ENCODE results near the gene EPHB1. TPM values are rescaled to one million over a fixed set of nuclear protein-coding genes. Genes with fewer than 3 reads are reported as not detected.

The EPHB1 gene
- total RNA-seq, 1 experiment from 2014 or later = 0.86 TPM

- ATAC-seq (no peak), DNase-seq (ENCODE audit: low read depth, low spot score) (no peak)
- no peak overlapping the region for H3K4me2 ChIP-seq (ENCODE audit: low read length)
- no TSS peak for BruUV-seq (replicated peaks)
- intact Hi-C loops (cut with micrococcal nuclease) = no loop called here
- no peak for TF ChIP-seq FOSL1 (IDR thresholded peaks at IDR 0.05; ENCODE audit: low read depth)
- TF ChIP-seq POLR2A (IDR thresholded peaks at IDR 0.05; ENCODE audit: borderline replicate concordance, extremely low read depth, insufficient read depth, insufficient read length) = no peak
- no peak for TF ChIP-seq JUND (IDR thresholded peaks at IDR 0.05)
- TF ChIP-seq, protein P1, sequence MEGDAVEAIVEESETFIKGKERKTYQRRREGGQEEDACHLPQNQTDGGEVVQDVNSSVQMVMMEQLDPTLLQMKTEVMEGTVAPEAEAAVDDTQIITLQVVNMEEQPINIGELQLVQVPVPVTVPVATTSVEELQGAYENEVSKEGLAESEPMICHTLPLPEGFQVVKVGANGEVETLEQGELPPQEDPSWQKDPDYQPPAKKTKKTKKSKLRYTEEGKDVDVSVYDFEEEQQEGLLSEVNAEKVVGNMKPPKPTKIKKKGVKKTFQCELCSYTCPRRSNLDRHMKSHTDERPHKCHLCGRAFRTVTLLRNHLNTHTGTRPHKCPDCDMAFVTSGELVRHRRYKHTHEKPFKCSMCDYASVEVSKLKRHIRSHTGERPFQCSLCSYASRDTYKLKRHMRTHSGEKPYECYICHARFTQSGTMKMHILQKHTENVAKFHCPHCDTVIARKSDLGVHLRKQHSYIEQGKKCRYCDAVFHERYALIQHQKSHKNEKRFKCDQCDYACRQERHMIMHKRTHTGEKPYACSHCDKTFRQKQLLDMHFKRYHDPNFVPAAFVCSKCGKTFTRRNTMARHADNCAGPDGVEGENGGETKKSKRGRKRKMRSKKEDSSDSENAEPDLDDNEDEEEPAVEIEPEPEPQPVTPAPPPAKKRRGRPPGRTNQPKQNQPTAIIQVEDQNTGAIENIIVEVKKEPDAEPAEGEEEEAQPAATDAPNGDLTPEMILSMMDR (IDR thresholded peaks at IDR 0.05 in 2 of 3, conservative IDR thresholded peaks at IDR 0.05 in 1 of 3; ENCODE audit: borderline replicate concordance in 1 of 3, insufficient read depth in 1 of 3, low read depth in 2 of 3, low read length in 2 of 3) = no peak
- no peak for TF ChIP-seq SP1 (IDR thresholded peaks at IDR 0.05; ENCODE audit: low read depth)
- TF ChIP-seq CBX3 (IDR thresholded peaks at IDR 0.05; ENCODE audit: low read depth) = no peak
- TF ChIP-seq ZFX (IDR thresholded peaks at IDR 0.05) = no peak
- no peak for TF ChIP-seq ZNF274 (IDR thresholded peaks at IDR 0.05; ENCODE audit: low read depth, low read length)
- no peak for TF ChIP-seq RAD21 (IDR thresholded peaks at IDR 0.05; ENCODE audit: low read depth)
- H3K36me3 ChIP-seq (ENCODE audit: control insufficient read depth in 1 of 2, insufficient read depth in 2 of 2, low read length in 2 of 2) = no peaks in the 10 kb centered on the region
- H2AFZ ChIP-seq (ENCODE audit: low read depth, low read length, poor library complexity, severe bottlenecking) = no peak overlapping the region
- H3K4me1 ChIP-seq (ENCODE audit: control insufficient read depth in 1 of 2, insufficient read depth in 2 of 2, low read length in 2 of 2) = no peaks in the 10 kb centered on the region
- H4K20me1 ChIP-seq (ENCODE audit: insufficient read depth) = no peaks in the 10 kb centered on the region
- ChIA-PET POLR2A (no interaction called here), RAD21 (ENCODE audit: low non-redundant PET in 1 of 2, low total read pairs in 2 of 2, uncharacterized antibody in 2 of 2, unreplicated experiment in 2 of 2) (no interaction called here), CTCF (no interaction called here)
- no peak overlapping the region for H3K4me3 ChIP-seq (replicated peaks in 1 of 2; ENCODE audit: low read depth in 1 of 2, low read length in 2 of 2)
- H3K27me3 ChIP-seq (ENCODE audit: insufficient read depth, low read length) = peaks cover 85% of the 10 kb centered on the region
- no peaks in the 10 kb centered on the region for H3K9me2 ChIP-seq (ENCODE audit: insufficient read depth)
- H3K27ac ChIP-seq (ENCODE audit: low read depth, low read length) = no peak overlapping the region
- no peaks in the 10 kb centered on the region for H3K9me3 ChIP-seq (ENCODE audit: control insufficient read depth in 1 of 2, insufficient read depth in 1 of 2, low read depth in 1 of 2, low read length in 2 of 2)
- H3K9ac ChIP-seq (ENCODE audit: low read length) = no peak overlapping the region
- no peaks in the 10 kb centered on the region for H3K79me2 ChIP-seq (ENCODE audit: insufficient read depth, low read length)
Observed at GRCh38 chr3:134804508-134805480, 9.7 kb downstream of the EPHB1 start.

Data from HCT116 (cell line).